KMS-11 (cell line): ENCODE results near the gene SLC12A9.

Experiments
- H2AFZ ChIP-seq: fragments of 200-600 bp; sonication (generic); 2 replicates; pipeline ENCODE4 v1.6.1; 2016; ENCODE audit warnings: antibody characterized with exemption, mixed run types, low read depth
- H3K27ac ChIP-seq: fragments of 200-600 bp; sonication (generic); 2 replicates; pipeline ENCODE4 v1.6.1; 2016; ENCODE audit warnings: mild to moderate bottlenecking, mixed run types
- H3K27me3 ChIP-seq: fragments of 200-600 bp; sonication (generic); 2 replicates; pipeline ENCODE4 v1.6.1; 2017; ENCODE audit warnings: mild to moderate bottlenecking, low read depth, mixed run types, moderate library complexity; ENCODE audit not compliant: insufficient read depth
- H3K36me3 ChIP-seq: fragments of 200-600 bp; sonication (generic); 2 replicates; pipeline ENCODE4 v1.6.1; 2017; ENCODE audit warnings: mild to moderate bottlenecking, mixed run types; ENCODE audit not compliant: insufficient read depth
- H3K4me1 ChIP-seq: fragments of 200-600 bp; sonication (generic); 2 replicates; pipeline ENCODE4 v1.6.1; 2016; ENCODE audit warnings: mild to moderate bottlenecking, low read depth, mixed run types; ENCODE audit not compliant: poor library complexity, severe bottlenecking
- H3K4me2 ChIP-seq: fragments of 200-600 bp; sonication (generic); 2 replicates; pipeline ENCODE4 v1.7.0; 2016; ENCODE audit warnings: mild to moderate bottlenecking, mixed run types
- H3K4me3 ChIP-seq: fragments of 200-600 bp; sonication (generic); IDR thresholded peaks from 2 replicates; pipeline ENCODE4 v1.6.1; 2017; ENCODE audit warnings: low read depth, low read length, mixed read lengths; ENCODE audit not compliant: insufficient read depth
- H3K79me2 ChIP-seq: fragments of 200-600 bp; sonication (generic); 2 replicates; pipeline ENCODE4 v1.6.1; 2016; ENCODE audit warnings: low read depth, mixed run types; ENCODE audit not compliant: insufficient read depth
- H3K9ac ChIP-seq: fragments of 200-600 bp; sonication (generic); 2 replicates; pipeline ENCODE4 v1.6.1; 2016; ENCODE audit warnings: mild to moderate bottlenecking, mixed run types
- H4K20me1 ChIP-seq: fragments of 200-600 bp; sonication (generic); 2 replicates; pipeline ENCODE4 v1.6.1; 2016; ENCODE audit warnings: mild to moderate bottlenecking, mixed run types; ENCODE audit not compliant: insufficient read depth
- TF ChIP-seq, protein P1 (sequence below): fragments of 200-600 bp; sonication (generic); conservative IDR thresholded peaks from 2 replicates; pipeline ENCODE4 v1.6.1; 2017; ENCODE audit warnings: low read depth, mild to moderate bottlenecking, antibody characterized with exemption, low read length, moderate library complexity, mixed read lengths

SLC12A9 gene

GRCh38 chr7:100885440-100886141 lies 33.1 kb downstream of the SLC12A9 start:
- Histone ChIP-seq H3K4me2 (no peak overlapping the region), H3K79me2 (peaks cover 7% of the 10 kb centered on the region; the same call in 1 of the 2 replicates), H3K9ac (no peak overlapping the region), H3K4me1 (no peaks in the 10 kb centered on the region), H3K27me3 (peaks cover 3% of the 10 kb centered on the region), H3K27ac (no peak overlapping the region), H3K4me3 (no peak overlapping the region), H4K20me1 (no peaks in the 10 kb centered on the region), H2AFZ (no peak overlapping the region), H3K36me3 (peaks cover 14% of the 10 kb centered on the region; the same call in 1 of the 2 replicates)
- TF ChIP-seq, protein P1, sequence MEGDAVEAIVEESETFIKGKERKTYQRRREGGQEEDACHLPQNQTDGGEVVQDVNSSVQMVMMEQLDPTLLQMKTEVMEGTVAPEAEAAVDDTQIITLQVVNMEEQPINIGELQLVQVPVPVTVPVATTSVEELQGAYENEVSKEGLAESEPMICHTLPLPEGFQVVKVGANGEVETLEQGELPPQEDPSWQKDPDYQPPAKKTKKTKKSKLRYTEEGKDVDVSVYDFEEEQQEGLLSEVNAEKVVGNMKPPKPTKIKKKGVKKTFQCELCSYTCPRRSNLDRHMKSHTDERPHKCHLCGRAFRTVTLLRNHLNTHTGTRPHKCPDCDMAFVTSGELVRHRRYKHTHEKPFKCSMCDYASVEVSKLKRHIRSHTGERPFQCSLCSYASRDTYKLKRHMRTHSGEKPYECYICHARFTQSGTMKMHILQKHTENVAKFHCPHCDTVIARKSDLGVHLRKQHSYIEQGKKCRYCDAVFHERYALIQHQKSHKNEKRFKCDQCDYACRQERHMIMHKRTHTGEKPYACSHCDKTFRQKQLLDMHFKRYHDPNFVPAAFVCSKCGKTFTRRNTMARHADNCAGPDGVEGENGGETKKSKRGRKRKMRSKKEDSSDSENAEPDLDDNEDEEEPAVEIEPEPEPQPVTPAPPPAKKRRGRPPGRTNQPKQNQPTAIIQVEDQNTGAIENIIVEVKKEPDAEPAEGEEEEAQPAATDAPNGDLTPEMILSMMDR = no peak

DNA sequence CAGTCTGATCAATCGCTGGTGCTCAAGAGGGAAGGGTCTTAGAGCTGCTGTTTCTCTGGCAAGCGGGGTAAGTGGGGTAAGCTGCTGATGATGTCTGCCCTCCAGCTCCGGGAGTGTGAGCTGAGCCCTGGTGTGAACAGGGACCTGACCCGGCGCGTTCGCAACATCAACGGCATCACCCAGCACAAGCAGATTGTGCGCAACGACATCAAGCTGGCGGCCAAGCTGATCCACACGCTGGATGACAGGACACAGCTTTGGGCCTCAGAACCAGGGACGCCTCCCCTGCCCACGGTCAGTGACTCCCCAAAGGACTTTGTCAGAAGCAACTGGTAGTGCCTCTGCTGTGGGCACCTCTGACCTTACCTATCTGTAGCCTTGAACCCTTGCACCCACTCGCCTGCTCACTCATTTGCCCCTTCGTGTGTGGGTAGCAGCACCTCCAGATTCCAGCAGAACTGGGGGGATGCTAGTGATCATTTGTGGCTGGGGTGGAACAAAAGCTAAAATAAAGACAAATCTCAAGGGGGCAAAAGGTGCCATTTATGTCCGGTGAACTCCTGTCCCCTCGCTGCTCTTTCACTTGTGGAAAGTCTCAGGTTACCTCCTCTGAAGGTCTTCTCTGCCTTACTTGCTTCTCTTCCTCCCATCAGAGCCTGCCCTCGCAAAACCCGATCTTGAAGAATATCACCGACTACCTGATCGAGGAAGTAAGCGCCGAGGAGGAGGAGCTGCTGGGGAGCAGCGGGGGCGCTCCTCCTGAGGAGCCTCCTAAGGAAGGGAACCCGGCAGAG lies 33.8 kb downstream of the SLC12A9 start:
- H2AFZ ChIP-seq = no peak overlapping the region
- H3K9ac ChIP-seq = no peak overlapping the region
- no peak overlapping the region for H3K4me2 ChIP-seq
- H3K4me3 ChIP-seq = no peak overlapping the region
- peaks cover 3% of the 10 kb centered on the region; the same call in 1 of the 2 replicates for H3K79me2 ChIP-seq
- TF ChIP-seq, protein P1 = no peak
- H4K20me1 ChIP-seq = no peaks in the 10 kb centered on the region
- H3K4me1 ChIP-seq = no peaks in the 10 kb centered on the region
- peaks cover 11% of the 10 kb centered on the region for H3K27me3 ChIP-seq
- no peak overlapping the region for H3K27ac ChIP-seq
- peaks cover 14% of the 10 kb centered on the region; the same call in 1 of the 2 replicates for H3K36me3 ChIP-seq

DNA sequence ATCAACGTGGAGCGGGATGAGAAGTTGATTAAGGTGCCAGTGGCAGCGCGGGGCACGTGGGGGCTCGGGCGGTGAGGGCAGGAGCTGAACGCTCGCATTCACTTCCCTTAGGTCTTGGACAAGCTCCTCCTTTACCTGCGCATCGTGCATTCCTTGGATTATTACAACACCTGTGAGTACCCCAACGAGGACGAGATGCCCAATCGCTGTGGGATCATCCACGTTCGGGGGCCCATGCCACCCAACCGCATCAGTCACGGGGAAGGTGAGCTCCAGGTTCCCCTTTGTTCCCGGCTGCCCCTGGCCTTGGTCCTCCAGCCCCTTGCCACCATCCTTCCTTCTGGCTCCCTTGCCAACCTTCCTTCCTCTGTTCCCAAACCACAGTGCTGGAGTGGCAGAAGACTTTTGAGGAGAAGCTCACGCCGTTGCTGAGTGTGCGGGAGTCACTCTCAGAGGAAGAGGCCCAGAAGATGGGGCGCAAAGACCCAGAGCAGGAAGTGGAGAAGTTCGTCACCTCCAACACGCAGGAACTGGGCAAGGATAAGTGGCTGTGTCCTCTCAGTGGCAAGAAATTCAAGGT lies 34.5 kb downstream of the SLC12A9 start:
- Histone ChIP-seq H4K20me1 (no peaks in the 10 kb centered on the region), H3K9ac (no peak overlapping the region), H3K4me3 (no peak overlapping the region), H3K79me2 (no peaks in the 10 kb centered on the region), H3K4me2 (no peak overlapping the region), H3K27ac (no peak overlapping the region), H3K36me3 (peaks cover 14% of the 10 kb centered on the region; the same call in 1 of the 2 replicates), H3K27me3 (peaks cover 17% of the 10 kb centered on the region), H2AFZ (no peak overlapping the region), H3K4me1 (no peaks in the 10 kb centered on the region)
- TF ChIP-seq, protein P1 = no peak

DNA sequence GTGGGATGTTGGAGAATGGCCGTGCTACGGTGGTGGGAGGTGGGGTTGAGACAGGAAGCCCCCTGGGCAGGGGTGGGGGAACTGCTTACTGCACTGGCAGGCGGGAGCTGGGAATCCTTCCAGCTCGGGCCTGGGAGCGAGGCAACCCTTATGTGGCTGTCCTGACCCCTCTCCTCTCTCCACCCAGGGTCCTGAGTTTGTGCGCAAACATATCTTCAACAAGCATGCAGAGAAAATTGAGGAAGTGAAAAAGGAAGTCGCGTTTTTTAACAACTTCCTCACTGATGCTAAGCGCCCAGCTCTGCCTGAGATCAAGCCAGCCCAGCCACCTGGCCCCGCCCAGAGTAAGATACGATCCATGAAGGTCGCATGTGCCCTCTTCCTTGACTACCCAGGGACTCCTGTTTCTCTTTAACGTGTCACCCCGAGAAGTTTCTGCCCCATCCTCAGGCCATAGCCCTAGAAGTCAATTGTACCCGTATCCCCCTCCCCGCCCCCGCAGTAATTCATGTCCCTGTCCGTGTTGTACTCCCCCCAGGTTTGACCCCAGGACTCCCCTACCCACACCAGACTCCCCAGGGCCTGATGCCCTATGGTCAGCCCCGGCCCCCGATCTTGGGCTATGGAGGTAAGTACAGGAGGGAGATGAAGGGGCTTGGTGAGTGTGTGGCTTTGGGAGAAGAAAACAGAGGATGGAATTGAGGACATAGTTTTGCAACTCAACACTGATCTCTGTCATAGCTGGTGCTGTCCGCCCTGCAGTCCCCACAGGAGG lies 35.2 kb downstream of the SLC12A9 start:
- TF ChIP-seq, protein P1 = no peak
- Histone ChIP-seq H3K36me3 (peaks cover 14% of the 10 kb centered on the region; the same call in 1 of the 2 replicates), H3K4me3 (no peak overlapping the region), H3K9ac (no peak overlapping the region), H3K27ac (no peak overlapping the region), H4K20me1 (no peaks in the 10 kb centered on the region), H3K79me2 (no peaks in the 10 kb centered on the region), H3K4me1 (no peaks in the 10 kb centered on the region), H2AFZ (no peak overlapping the region), H3K27me3 (peaks cover 24% of the 10 kb centered on the region), H3K4me2 (no peak overlapping the region)
